B cell (primary cell): ENCODE data around the gene ZNF423. TPM values are rescaled to one million over a fixed set of nuclear protein-coding genes. Genes with fewer than 3 reads are reported as not detected.
A peak's percentile ranks its signal among the peaks of the same experiment; 100 is the strongest.

Experiments
- ATAC-seq: fragments of 200-7000 bp; cut with Tn5 transposase; one replicate; pipeline ENCODE4 v1.10.0; 2021; ENCODE audit warnings: low read depth, mild to moderate bottlenecking, moderate number of reproducible peaks, moderate library complexity
- CTCF ChIA-PET: fragments of 350-600 bp; sonication (Branson Sonifier 250); formaldehyde crosslinking; loops from one replicate; lab custom pipeline; 2021; ENCODE audit warnings: antibody characterized with exemption, inconsistent platforms; lab: Charles Lee
- POLR2A ChIA-PET: fragments of 350-600 bp; sonication (Branson Sonifier 250); formaldehyde crosslinking; loops from one replicate; lab custom pipeline; 2021; ENCODE audit warnings: antibody characterized with exemption; lab: Charles Lee
- DNase-seq: peaks from one replicate; pipeline ENCODE4 v3.0.0; 2013
- H2AFZ ChIP-seq: 2 replicates; pipeline ENCODE4 v1.6.1; 2012; ENCODE audit warnings: mild to moderate bottlenecking, low read depth, low read length; ENCODE audit not compliant: insufficient read depth, poor library complexity, severe bottlenecking
- H3K27ac ChIP-seq, 2 donors: 1 replicate in 1 of 2; 2 replicates in 1 of 2; pipeline ENCODE4 v1.5.1; 2012 to 2013; ENCODE audit warnings: low read length in 2 of 2, mild to moderate bottlenecking in 2 of 2, moderate library complexity in 1 of 2
- H3K27me3 ChIP-seq, 4 experiments: fragments of 200-600 bp in 1 of 4; sonication (generic) in 1 of 4; replicated peaks in 1 of 4; 1 replicate in 2 of 4; 2 replicates in 2 of 4; pipeline versions ENCODE4 v1.6.1 to v1.7.0; 2013 to 2016; ENCODE audit warnings: low read length in 3 of 4, mild to moderate bottlenecking in 2 of 4, mixed read lengths in 1 of 4, moderate library complexity in 1 of 4; ENCODE audit not compliant: insufficient read depth in 4 of 4, control insufficient read depth in 3 of 4; ENCODE audit errors: control extremely low read depth in 1 of 4
- H3K36me3 ChIP-seq, 2 experiments: replicated peaks in 1 of 2; 1 replicate in 1 of 2; 2 replicates in 1 of 2; pipeline versions ENCODE4 v1.6.1 to v1.7.1; 2013; ENCODE audit warnings: low read length in 1 of 2; ENCODE audit not compliant: insufficient read depth in 2 of 2, control insufficient read depth in 1 of 2; ENCODE audit errors: control extremely low read depth in 1 of 2, extremely low read depth in 1 of 2
- H3K4me1 ChIP-seq, 2 donors: fragments of 200-600 bp in 1 of 2; sonication (generic) in 1 of 2; 1 replicate in 1 of 2; 2 replicates in 1 of 2; pipeline versions ENCODE4 v1.5.1 to v1.6.1; 2013 to 2017; ENCODE audit warnings: low read length in 2 of 2; ENCODE audit not compliant: control insufficient read depth in 2 of 2, insufficient read depth in 2 of 2
- H3K4me2 ChIP-seq: replicated peaks from 2 replicates; pipeline ENCODE3; 2012; ENCODE audit warnings: mild to moderate bottlenecking, low read depth, low read length; ENCODE audit not compliant: poor library complexity, severe bottlenecking
- H3K4me3 ChIP-seq, 5 experiments: fragments of 200-600 bp in 1 of 5; sonication (generic) in 1 of 5; 1 replicate in 3 of 5; 2 replicates in 2 of 5; pipeline versions ENCODE4 v1.5.1 to v1.7.0; 2011 to 2016; ENCODE audit warnings: low read length in 4 of 5, mild to moderate bottlenecking in 4 of 5, low read depth in 2 of 5, control low read depth in 1 of 5, moderate library complexity in 1 of 5; ENCODE audit not compliant: insufficient read depth in 1 of 5; ENCODE audit errors: control extremely low read depth in 1 of 5, extremely low read depth in 1 of 5
- H3K79me2 ChIP-seq: fragments of 200-600 bp; sonication (generic); one replicate; pipeline ENCODE4 v1.6.0; 2016; ENCODE audit warnings: low read length; ENCODE audit not compliant: control insufficient read depth, insufficient read depth
- H3K9ac ChIP-seq: fragments of 200-600 bp; sonication (generic); 2 replicates; pipeline ENCODE4 v1.6.1; 2017; ENCODE audit warnings: mild to moderate bottlenecking, low read length, moderate library complexity
- H3K9me3 ChIP-seq, 3 donors: one replicate each; pipeline versions ENCODE4 v1.6.1 to v1.7.1; 2013; ENCODE audit warnings: low read length in 2 of 3; ENCODE audit not compliant: control insufficient read depth in 2 of 3, insufficient read depth in 1 of 3; ENCODE audit errors: control extremely low read depth in 1 of 3
- H4K20me1 ChIP-seq: 2 replicates; pipeline ENCODE4 v1.6.0; 2012; ENCODE audit warnings: mild to moderate bottlenecking, low read length; ENCODE audit not compliant: insufficient read depth, control insufficient read depth, poor library complexity, severe bottlenecking
- H3K27ac Mint-ChIP-seq: one replicate; pipeline ENCODE4 v1.8.0; 2021; ENCODE audit warnings: mixed read lengths
- H3K27me3 Mint-ChIP-seq: one replicate; pipeline ENCODE4 v1.8.0; 2021; ENCODE audit warnings: mixed read lengths
- H3K4me1 Mint-ChIP-seq: one replicate; pipeline ENCODE4 v1.8.0; 2021; ENCODE audit warnings: mixed read lengths
- H3K4me3 Mint-ChIP-seq: one replicate; pipeline ENCODE4 v1.8.0; 2021; ENCODE audit warnings: mixed read lengths
- H3K9me3 Mint-ChIP-seq: one replicate; pipeline ENCODE4 v1.8.0; 2022; ENCODE audit warnings: mixed read lengths; ENCODE audit not compliant: insufficient read depth
- EZH2 ChIP-seq: IDR thresholded peaks from 2 replicates; pipeline ENCODE4 v1.6.1; 2012; ENCODE audit warnings: borderline replicate concordance, low read depth, mild to moderate bottlenecking, moderate library complexity, low read length; ENCODE audit not compliant: insufficient read depth, poor library complexity, severe bottlenecking
- WGBS: methylation state at CpG from one replicate; pipeline ENCODE4 v1.1.5; 2013; ENCODE audit warnings: missing lambda C conversion rate; ENCODE audit not compliant: insufficient coverage; 5-methylcytosine and 5-hydroxymethylcytosine counted together
- intact Hi-C: fragments of 100-400 bp; cut with micrococcal nuclease; formaldehyde crosslinking; loops from one replicate; pipeline ENCODE4 v1.10.0; 2022
- polyA plus RNA-seq: library from polyadenylated mRNA; depleted of rRNA; stranded (reverse); fragments of >200 nt; gene quantifications from 2 replicates; pipeline ENCODE4 v1.2.3, GENCODE V29; 2012
- total RNA-seq, 2 donors: library from RNA; stranded (reverse); fragments of 120-200 nt in 1 of 2; gene quantifications; 1 replicate in 1 of 2; 2 replicates in 1 of 2; pipeline versions ENCODE4 v1.2.3 to v1.2.4, GENCODE V29; 2013 to 2022
- TF ChIP-seq, protein P1 (sequence below): fragments of 200-600 bp; IDR thresholded peaks from one replicate; pipeline ENCODE4 v1.8.0; 2022; ENCODE audit warnings: antibody characterized with exemption, mild to moderate bottlenecking

Gene ZNF423
- total and polyA plus RNA-seq, 2 donors (not counting 1 experiment from before 2014, with no cell fraction given): not detected

DNA sequence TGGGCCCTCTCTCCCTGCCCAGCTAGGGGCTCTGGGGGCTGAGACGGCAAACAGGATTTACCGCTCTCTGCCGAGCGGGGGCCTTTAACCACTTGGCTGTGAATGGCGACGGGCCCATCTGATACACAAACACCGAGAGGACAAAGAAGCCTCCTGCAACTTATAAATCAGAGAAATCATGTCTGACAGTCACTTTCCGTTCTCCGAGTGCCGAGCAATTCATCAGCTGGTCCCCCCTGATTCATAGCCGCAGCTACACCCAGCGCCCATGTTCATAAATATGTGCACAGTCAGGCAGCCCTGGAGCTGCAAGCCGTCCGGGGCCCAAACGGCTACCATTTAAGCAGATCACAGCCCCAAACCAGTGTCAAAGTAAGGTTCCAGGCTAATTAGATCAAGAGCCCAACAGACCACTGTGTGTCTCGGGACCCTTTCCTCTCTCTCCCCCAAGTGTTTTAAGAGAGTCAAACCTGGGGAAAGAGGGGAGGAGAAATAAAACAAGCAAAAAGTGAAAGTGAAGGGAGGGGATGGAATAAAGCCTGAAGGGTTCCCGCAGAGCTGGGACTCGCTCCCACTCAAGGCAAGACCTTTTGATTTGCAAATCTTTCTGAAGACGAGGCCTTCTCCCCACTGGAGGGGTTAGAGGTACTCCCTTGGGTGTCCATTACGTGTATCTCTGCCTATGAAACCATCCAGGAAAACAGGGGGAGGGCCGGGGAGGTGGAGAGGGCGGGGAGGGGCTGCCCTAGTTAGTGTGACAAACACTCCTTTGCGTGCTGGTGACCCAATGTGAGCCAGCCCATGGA lies 327.6 kb downstream of the ZNF423 start:
- H3K9ac ChIP-seq: peak overlapping the region; percentile 62
- WGBS: 13% methylated on average over 16 of the region's 23 CpGs

More for the DNA sequence above, 327.6 kb downstream of the ZNF423 start:
- H3K9me3 ChIP-seq: peaks cover 0 to 2% (median 0%) of the 10 kb centered on the region in 3 donors
- H3K9me3 Mint-ChIP-seq: no peaks in the 10 kb centered on the region
- H3K4me3 ChIP-seq: peak overlapping the region; percentile 15 to 61 (median 24)
- TF ChIP-seq, protein P1, sequence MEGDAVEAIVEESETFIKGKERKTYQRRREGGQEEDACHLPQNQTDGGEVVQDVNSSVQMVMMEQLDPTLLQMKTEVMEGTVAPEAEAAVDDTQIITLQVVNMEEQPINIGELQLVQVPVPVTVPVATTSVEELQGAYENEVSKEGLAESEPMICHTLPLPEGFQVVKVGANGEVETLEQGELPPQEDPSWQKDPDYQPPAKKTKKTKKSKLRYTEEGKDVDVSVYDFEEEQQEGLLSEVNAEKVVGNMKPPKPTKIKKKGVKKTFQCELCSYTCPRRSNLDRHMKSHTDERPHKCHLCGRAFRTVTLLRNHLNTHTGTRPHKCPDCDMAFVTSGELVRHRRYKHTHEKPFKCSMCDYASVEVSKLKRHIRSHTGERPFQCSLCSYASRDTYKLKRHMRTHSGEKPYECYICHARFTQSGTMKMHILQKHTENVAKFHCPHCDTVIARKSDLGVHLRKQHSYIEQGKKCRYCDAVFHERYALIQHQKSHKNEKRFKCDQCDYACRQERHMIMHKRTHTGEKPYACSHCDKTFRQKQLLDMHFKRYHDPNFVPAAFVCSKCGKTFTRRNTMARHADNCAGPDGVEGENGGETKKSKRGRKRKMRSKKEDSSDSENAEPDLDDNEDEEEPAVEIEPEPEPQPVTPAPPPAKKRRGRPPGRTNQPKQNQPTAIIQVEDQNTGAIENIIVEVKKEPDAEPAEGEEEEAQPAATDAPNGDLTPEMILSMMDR: no peak
- no peak for TF ChIP-seq EZH2
- H3K27me3 ChIP-seq: peaks cover 0 to 21% (median 2%) of the 10 kb centered on the region in 4 experiments
- DNase-seq (peak; percentile 20), ATAC-seq (no peak)
- ChIA-PET POLR2A (no interaction called here), CTCF (interaction anchor here (0.7 kb wide), 1 partner anchor 1852 kb away, joined by 3 read pairs; no protein-coding TSS in a partner anchor)
- peaks cover 31% of the 10 kb centered on the region for H3K27me3 Mint-ChIP-seq
- H3K4me3 Mint-ChIP-seq: peak overlapping the region; percentile 81
- peak overlapping the region; percentile 72 for H3K4me2 ChIP-seq
- peaks cover 0 to 11% of the 10 kb centered on the region in 2 donors for H3K4me1 ChIP-seq
- no peaks in the 10 kb centered on the region for H3K79me2 ChIP-seq
- intact Hi-C loops: no loop called here
- no peaks in the 10 kb centered on the region for H3K36me3 ChIP-seq
- H4K20me1 ChIP-seq: no peaks in the 10 kb centered on the region
- no peak overlapping the region for H3K27ac ChIP-seq
- H3K4me1 Mint-ChIP-seq: peaks cover 23% of the 10 kb centered on the region
- H2AFZ ChIP-seq: peak overlapping the region; percentile 82
- H3K27ac Mint-ChIP-seq: no peak overlapping the region
